ENCODE data around the gene NRG2.

The NRG2 gene

GRCh38 chr5:139964266-139964993 lies 78.7 kb downstream of the NRG2 start:
- H3K27me3 ChIP-seq (ENCODE audit: insufficient read depth, poor library complexity, severe bottlenecking), result no peaks in the 10 kb centered on the region
- no peak overlapping the region for H3K4me3 ChIP-seq (replicated peaks; ENCODE audit: insufficient read depth, low read length)
- no peak for DNase-seq (ENCODE audit: low read depth in 1 of 2, low spot score in 1 of 2)
- TF ChIP-seq POLR2AphosphoS5 (IDR thresholded peaks at IDR 0.05; ENCODE audit: low read depth) (no peak), REST (IDR thresholded peaks at IDR 0.05; ENCODE audit: insufficient replicate concordance, low read depth) (no peak), SPI1 (IDR thresholded peaks at IDR 0.05; ENCODE audit: borderline replicate concordance, low read depth) (no peak), GABPA (IDR thresholded peaks at IDR 0.05; ENCODE audit: low read depth) (no peak), CTCF (IDR thresholded peaks at IDR 0.05; ENCODE audit: insufficient read depth, low read length) (no peak)
- no peak overlapping the region for H3K27ac ChIP-seq (replicated peaks)

- no peak for TF ChIP-seq SPI1 (IDR thresholded peaks at IDR 0.05; ENCODE audit: borderline replicate concordance, low read depth)
- TF ChIP-seq CTCF (IDR thresholded peaks at IDR 0.05; ENCODE audit: insufficient read depth, low read length), result no peak
These were observed 80.7 kb downstream of the NRG2 start for GRCh38 chr5:139962445-139962844.

GRCh38 chr5:139961435-139962157 lies 81.5 kb downstream of the NRG2 start:
- Histone ChIP-seq H3K27me3 (ENCODE audit: insufficient read depth, poor library complexity, severe bottlenecking) (no peaks in the 10 kb centered on the region), H3K4me3 (replicated peaks; ENCODE audit: insufficient read depth, low read length) (no peak overlapping the region), H3K27ac (replicated peaks) (no peak overlapping the region)
- DNase-seq (ENCODE audit: low read depth in 1 of 2, low spot score in 1 of 2), result no peak
- TF ChIP-seq GABPA (IDR thresholded peaks at IDR 0.05; ENCODE audit: low read depth), result no peak
- TF ChIP-seq REST (IDR thresholded peaks at IDR 0.05; ENCODE audit: insufficient replicate concordance, low read depth), result no peak
- no peak for TF ChIP-seq SPI1 (IDR thresholded peaks at IDR 0.05; ENCODE audit: borderline replicate concordance, low read depth)
- no peak for TF ChIP-seq POLR2AphosphoS5 (IDR thresholded peaks at IDR 0.05; ENCODE audit: low read depth)
- no peak for TF ChIP-seq CTCF (IDR thresholded peaks at IDR 0.05; ENCODE audit: insufficient read depth, low read length)

More at GRCh38 chr5:139962445-139962844, 80.7 kb downstream of the NRG2 start:
- Histone ChIP-seq H3K27ac (replicated peaks) (no peak overlapping the region), H3K27me3 (ENCODE audit: insufficient read depth, poor library complexity, severe bottlenecking) (no peaks in the 10 kb centered on the region), H3K4me3 (replicated peaks; ENCODE audit: insufficient read depth, low read length) (no peak overlapping the region)
- DNase-seq (ENCODE audit: low read depth in 1 of 2, low spot score in 1 of 2), result no peak

All from HL-60 (cell line).